Lower lobe of right lung (tissue), 2 donors: Measurements from ENCODE around the gene YPEL1. TPM values are rescaled to one million over a fixed set of nuclear protein-coding genes. Genes with fewer than 3 reads are reported as not detected.

ENCODE experiments used
- ATAC-seq, 2 donors: fragments of 200-7000 bp; cut with Tn5 transposase; one replicate each; pipeline ENCODE4 v1.9.1; 2020 to 2022; ENCODE audit warnings: mild to moderate bottlenecking in 2 of 2, moderate library complexity in 2 of 2
- DNase-seq: peaks from one replicate; pipeline ENCODE4 v3.0.0-alpha.2; 2020
- H3K27ac ChIP-seq: fragments of 200-600 bp; one replicate; pipeline ENCODE4 v1.8.0; 2022
- H3K27me3 ChIP-seq: fragments of 200-600 bp; one replicate; pipeline ENCODE4 v1.8.0; 2022; ENCODE audit warnings: low read depth
- H3K36me3 ChIP-seq: fragments of 200-600 bp; one replicate; pipeline ENCODE4 v1.8.0; 2022; ENCODE audit warnings: mild to moderate bottlenecking
- H3K4me1 ChIP-seq: fragments of 200-600 bp; one replicate; pipeline ENCODE4 v1.8.0; 2022
- H3K4me3 ChIP-seq: fragments of 200-600 bp; one replicate; pipeline ENCODE4 v1.8.0; 2022; ENCODE audit warnings: mild to moderate bottlenecking
- H3K9me3 ChIP-seq: fragments of 200-600 bp; one replicate; pipeline ENCODE4 v1.8.0; 2022
- intact Hi-C: fragments of 100-400 bp; cut with DNase I; formaldehyde crosslinking; loops from one replicate; pipeline ENCODE4 v1.11.0; 2022
- total RNA-seq: library from RNA; stranded (reverse); fragmentation: NEBNext Ultra II Directional; extraction: Animal tissue kit (Norgen Biotek cat#: 25700); gene quantifications from one replicate; pipeline ENCODE4 v1.2.1, GENCODE V29; 2021
- TF ChIP-seq, protein P1 (sequence below): fragments of 200-600 bp; IDR thresholded peaks from one replicate; pipeline ENCODE4 v1.8.0; 2022; ENCODE audit warnings: antibody characterized with exemption, mild to moderate bottlenecking
- donor health status: DM: no; HTN: yes; CAD: no; lungs with severe emphysema.

The YPEL1 gene
- total RNA-seq, 1 donor from 2014 or later = 7.6 TPM

DNA sequence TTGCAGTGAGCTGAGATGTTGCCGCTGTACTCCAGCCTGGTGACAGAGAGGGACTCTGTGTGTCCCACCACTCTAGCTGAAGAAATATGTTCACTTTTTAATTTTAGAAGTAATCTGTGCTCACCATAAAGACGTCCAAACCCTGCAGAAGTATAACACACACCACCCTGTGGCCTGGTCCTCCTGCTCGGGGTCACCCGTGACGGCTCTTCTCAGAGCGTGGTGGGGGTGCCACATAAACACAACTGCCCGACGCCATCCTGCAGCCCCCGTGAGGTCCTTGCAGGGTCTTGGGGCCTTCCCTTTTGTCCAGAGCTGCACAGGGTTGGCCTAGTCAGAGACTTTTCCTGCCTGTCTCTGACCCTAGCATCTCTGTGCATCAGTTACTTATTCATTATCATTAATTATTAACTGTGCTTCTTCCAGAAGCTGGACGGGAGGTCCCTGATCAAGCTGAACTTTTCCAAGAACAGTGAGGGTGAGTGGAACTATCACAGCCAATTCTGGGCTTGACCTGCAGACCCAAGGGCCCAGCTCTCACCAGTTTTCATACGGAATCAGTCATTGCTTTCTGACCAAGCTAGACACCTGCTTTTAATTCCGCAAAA is 60.9 kb downstream of the YPEL1 start:
- peaks cover 60% of the 10 kb centered on the region for H3K36me3 ChIP-seq
- ATAC-seq = no peak
- intact Hi-C loops = no loop called here
- no peaks in the 10 kb centered on the region for H3K9me3 ChIP-seq
- H3K4me3 ChIP-seq = no peak overlapping the region
- no peak for DNase-seq
- no peaks in the 10 kb centered on the region for H3K27me3 ChIP-seq
- TF ChIP-seq, protein P1, sequence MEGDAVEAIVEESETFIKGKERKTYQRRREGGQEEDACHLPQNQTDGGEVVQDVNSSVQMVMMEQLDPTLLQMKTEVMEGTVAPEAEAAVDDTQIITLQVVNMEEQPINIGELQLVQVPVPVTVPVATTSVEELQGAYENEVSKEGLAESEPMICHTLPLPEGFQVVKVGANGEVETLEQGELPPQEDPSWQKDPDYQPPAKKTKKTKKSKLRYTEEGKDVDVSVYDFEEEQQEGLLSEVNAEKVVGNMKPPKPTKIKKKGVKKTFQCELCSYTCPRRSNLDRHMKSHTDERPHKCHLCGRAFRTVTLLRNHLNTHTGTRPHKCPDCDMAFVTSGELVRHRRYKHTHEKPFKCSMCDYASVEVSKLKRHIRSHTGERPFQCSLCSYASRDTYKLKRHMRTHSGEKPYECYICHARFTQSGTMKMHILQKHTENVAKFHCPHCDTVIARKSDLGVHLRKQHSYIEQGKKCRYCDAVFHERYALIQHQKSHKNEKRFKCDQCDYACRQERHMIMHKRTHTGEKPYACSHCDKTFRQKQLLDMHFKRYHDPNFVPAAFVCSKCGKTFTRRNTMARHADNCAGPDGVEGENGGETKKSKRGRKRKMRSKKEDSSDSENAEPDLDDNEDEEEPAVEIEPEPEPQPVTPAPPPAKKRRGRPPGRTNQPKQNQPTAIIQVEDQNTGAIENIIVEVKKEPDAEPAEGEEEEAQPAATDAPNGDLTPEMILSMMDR = no peak
- H3K4me1 ChIP-seq = no peaks in the 10 kb centered on the region
- H3K27ac ChIP-seq = no peak overlapping the region

DNA sequence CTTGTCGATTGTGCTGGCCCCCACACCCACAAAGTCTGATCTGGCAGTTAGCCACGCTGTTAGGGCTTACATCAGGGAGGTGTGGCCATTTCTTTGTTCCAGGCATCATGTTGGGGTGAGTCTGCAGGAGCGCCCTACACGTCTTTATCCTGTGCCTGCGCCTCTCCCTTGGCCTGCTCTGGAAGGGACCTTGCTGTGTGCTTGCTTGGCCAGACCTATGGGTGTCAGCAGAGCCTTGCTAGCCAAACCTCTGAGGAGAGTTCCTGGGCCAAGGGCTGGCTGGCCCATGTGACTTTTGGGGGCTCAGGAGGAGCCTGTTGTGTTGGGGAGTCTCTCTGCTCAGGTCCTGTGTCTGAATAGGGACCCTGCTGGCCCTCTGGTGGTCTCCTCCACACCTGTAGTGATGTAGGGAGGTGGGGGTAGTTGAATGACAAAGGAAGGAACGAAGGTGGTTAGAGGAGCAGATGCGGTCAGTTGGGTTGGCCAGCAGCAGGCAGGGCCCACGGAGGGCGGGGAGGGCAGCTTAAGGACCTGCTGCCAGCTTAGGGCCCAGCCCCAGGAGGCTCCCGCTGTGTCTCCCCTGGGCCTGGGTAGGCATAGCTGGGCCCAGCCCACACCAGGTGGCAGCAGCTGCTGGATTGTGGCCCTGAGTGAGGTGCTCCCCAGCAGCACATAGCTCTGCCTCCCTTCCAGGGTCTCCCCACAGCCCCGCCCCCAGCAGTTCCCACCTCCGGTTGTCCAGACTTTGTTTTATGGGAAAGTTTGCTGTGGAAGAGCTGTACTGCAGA is 61.9 kb downstream of the YPEL1 start:
- peaks cover 68% of the 10 kb centered on the region for H3K36me3 ChIP-seq
- H3K4me3 ChIP-seq = no peak overlapping the region
- TF ChIP-seq, protein P1 = no peak
- ATAC-seq (peak in 1 of 2 donors; percentile 29), DNase-seq (no peak)
- H3K27me3 ChIP-seq = no peaks in the 10 kb centered on the region
- no peaks in the 10 kb centered on the region for H3K4me1 ChIP-seq
- no peaks in the 10 kb centered on the region for H3K9me3 ChIP-seq
- intact Hi-C loops = no loop called here
- no peak overlapping the region for H3K27ac ChIP-seq

- no peaks in the 10 kb centered on the region for H3K9me3 ChIP-seq
- H3K27ac ChIP-seq = no peak overlapping the region
- H3K4me1 ChIP-seq = peaks cover 2% of the 10 kb centered on the region
- TF ChIP-seq, protein P1 = no peak
- no peak for DNase-seq
- intact Hi-C loops = no loop called here
- no peak for ATAC-seq
- no peaks in the 10 kb centered on the region for H3K27me3 ChIP-seq
- H3K4me3 ChIP-seq = no peak overlapping the region
- H3K36me3 ChIP-seq = peaks cover 68% of the 10 kb centered on the region
Observed at GRCh38 chr22:21672107-21672629, 63.4 kb downstream of the YPEL1 start.

- no peaks in the 10 kb centered on the region for H3K27me3 ChIP-seq
- TF ChIP-seq, protein P1 = no peak
- intact Hi-C loops = no loop called here
- no peak for ATAC-seq
- peaks cover 48% of the 10 kb centered on the region for H3K36me3 ChIP-seq
- no peak for DNase-seq
- no peak overlapping the region for H3K4me3 ChIP-seq
- no peaks in the 10 kb centered on the region for H3K9me3 ChIP-seq
- peaks cover 12% of the 10 kb centered on the region for H3K4me1 ChIP-seq
- no peak overlapping the region for H3K27ac ChIP-seq
Observed at GRCh38 chr22:21669026-21669425, 66.6 kb downstream of the YPEL1 start.

DNA sequence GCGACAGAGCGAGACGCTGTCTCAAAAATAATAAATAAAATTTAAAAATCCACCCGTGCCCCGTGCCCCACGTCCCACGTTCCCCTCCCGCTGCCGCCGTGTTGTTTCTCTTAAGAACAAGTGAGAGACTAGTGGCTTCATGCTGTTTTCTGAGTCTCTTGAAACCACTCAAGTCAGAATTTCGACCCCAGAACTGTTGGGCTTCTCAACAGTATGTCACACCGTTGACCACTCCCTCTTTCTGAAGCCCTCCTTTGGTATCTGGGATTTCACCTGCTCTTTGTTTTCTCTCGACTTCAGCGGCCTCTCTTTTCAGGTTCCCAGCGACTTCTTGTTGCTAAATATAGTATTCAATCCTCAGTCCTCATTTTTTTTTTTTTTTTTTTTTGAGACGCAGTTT is 68.8 kb downstream of the YPEL1 start:
- H3K27ac ChIP-seq = peak overlapping the region; percentile 97
- peak overlapping the region; percentile 77 for H3K4me3 ChIP-seq
- H3K4me1 ChIP-seq = peaks cover 12% of the 10 kb centered on the region
- DNase-seq (no peak), ATAC-seq (no peak)
- H3K9me3 ChIP-seq = no peaks in the 10 kb centered on the region
- H3K27me3 ChIP-seq = no peaks in the 10 kb centered on the region
- TF ChIP-seq, protein P1 = no peak
- H3K36me3 ChIP-seq = peaks cover 26% of the 10 kb centered on the region
- intact Hi-C loops = no loop called here
